HepG2 (cell line): ENCODE results near the gene SLC6A12. TPM values are rescaled to one million over a fixed set of nuclear protein-coding genes. Genes with fewer than 3 reads are reported as not detected.
A peak's percentile ranks its signal among the peaks of the same experiment; 100 is the strongest.

Source experiments
- AGO2 ChIP-seq: fragments of 200-400 bp; formaldehyde crosslinking; optimal IDR thresholded peaks from 2 replicates; pipeline ENCODE3; 2017; ENCODE audit warnings: mild to moderate bottlenecking, low read depth, low read length, moderate library complexity
- ATF5 ChIP-seq: sonication (generic); formaldehyde crosslinking; IDR thresholded peaks from 2 replicates; pipeline ENCODE4 v1.4.0; 2020; ENCODE audit warnings: mild to moderate bottlenecking, low read depth, missing genetic modification reagents
- BORCS8-MEF2B ChIP-seq: sonication (generic); formaldehyde crosslinking; IDR thresholded peaks from 2 replicates; pipeline ENCODE4 v1.8.0; 2022; ENCODE audit warnings: mild to moderate bottlenecking, missing genetic modification reagents
- CHD4 ChIP-seq: fragments of 200-600 bp; sonication (generic); IDR thresholded peaks from 2 replicates; pipeline ENCODE4 v1.7.0; 2017; ENCODE audit warnings: mild to moderate bottlenecking, low read length, borderline replicate concordance
- CREB1 ChIP-seq, 2 experiments: fragments of 450-650 bp in 1 of 2; IDR thresholded peaks; 2 replicates each; pipeline ENCODE4 v1.6.1; 2016 to 2017; ENCODE audit warnings: control low read depth in 1 of 2, mild to moderate bottlenecking in 1 of 2, missing compliant biosample characterization in 1 of 2, missing genetic modification characterization in 1 of 2
- DNMT1 ChIP-seq: sonication (generic); formaldehyde crosslinking; IDR thresholded peaks from 2 replicates; pipeline ENCODE4 v1.5.1; 2020; ENCODE audit warnings: mild to moderate bottlenecking, missing genetic modification reagents
- HBP1 ChIP-seq: IDR thresholded peaks from 2 replicates; pipeline ENCODE4 v1.6.1; 2016; ENCODE audit warnings: low read depth, control low read depth
- HHEX ChIP-seq: IDR thresholded peaks from 2 replicates; pipeline ENCODE4 v1.6.1; 2016; ENCODE audit warnings: control low read depth
- HNF4A ChIP-seq: sonication (generic); formaldehyde crosslinking; IDR thresholded peaks from 2 replicates; pipeline ENCODE4 v1.4.0; 2020; ENCODE audit warnings: missing genetic modification reagents
- IKZF5 ChIP-seq: IDR thresholded peaks from 2 replicates; pipeline ENCODE4 v1.6.1; 2018; ENCODE audit warnings: missing genetic modification reagents, mild to moderate bottlenecking, missing compliant biosample characterization
- NFKB2 ChIP-seq: sonication (generic); formaldehyde crosslinking; IDR thresholded peaks from 2 replicates; pipeline ENCODE4 v1.4.0; 2020; ENCODE audit warnings: missing genetic modification reagents, borderline replicate concordance
- PAXIP1 ChIP-seq: sonication (generic); formaldehyde crosslinking; conservative IDR thresholded peaks from 2 replicates; pipeline ENCODE4 v1.4.0; 2020; ENCODE audit warnings: mild to moderate bottlenecking, missing genetic modification reagents, moderate library complexity
- RBAK ChIP-seq: sonication (generic); formaldehyde crosslinking; IDR thresholded peaks from 2 replicates; pipeline ENCODE4 v1.5.1; 2020; ENCODE audit warnings: mild to moderate bottlenecking, missing genetic modification reagents
- TARDBP ChIP-seq: sonication (generic); formaldehyde crosslinking; IDR thresholded peaks from 2 replicates; pipeline ENCODE4 v1.8.0; 2022; ENCODE audit warnings: mild to moderate bottlenecking, missing genetic modification reagents
- ZIK1 ChIP-seq: sonication (generic); formaldehyde crosslinking; IDR thresholded peaks from 2 replicates; pipeline ENCODE4 v1.5.0; 2020; ENCODE audit warnings: mild to moderate bottlenecking, low read depth, missing genetic modification reagents, borderline replicate concordance
- ZNF292 ChIP-seq: sonication (generic); formaldehyde crosslinking; IDR thresholded peaks from 2 replicates; pipeline ENCODE4 v1.8.1; 2022; ENCODE audit warnings: mild to moderate bottlenecking, low read depth, missing genetic modification reagents, borderline replicate concordance
- ZNF354B ChIP-seq: sonication (generic); formaldehyde crosslinking; IDR thresholded peaks from 2 replicates; pipeline ENCODE4 v1.8.0; 2022; ENCODE audit warnings: mild to moderate bottlenecking, missing genetic modification reagents
- ZNF44 ChIP-seq: sonication (generic); formaldehyde crosslinking; IDR thresholded peaks from 2 replicates; pipeline ENCODE4 v1.5.1; 2020; ENCODE audit warnings: mild to moderate bottlenecking, missing genetic modification reagents
- ZNF574 ChIP-seq: sonication (generic); formaldehyde crosslinking; IDR thresholded peaks from 2 replicates; pipeline ENCODE4 v1.4.0; 2020; ENCODE audit warnings: missing genetic modification reagents
- ZNF644 ChIP-seq: IDR thresholded peaks from 2 replicates; pipeline ENCODE4 v1.6.1; 2016; ENCODE audit warnings: low read depth
- polyA plus RNA-seq, 8 experiments: library from polyadenylated mRNA; depleted of rRNA in 3 of 8; stranded (reverse) in 7 of 8; unstranded in 1 of 8; fragments of >200 nt; fragmentation: Illumina TruSeq in 4 of 8; extraction: Trizol in 4 of 8; gene quantifications; 2 replicates each; pipeline versions ENCODE4 v1.2.1 to v1.2.3, GENCODE V29; 2011 to 2016; ENCODE audit warnings: low read depth in 4 of 8, missing spikeins in 1 of 8, mixed read lengths in 1 of 8; ENCODE audit not compliant: insufficient read depth in 1 of 8
- total RNA-seq, 5 experiments: library from RNA; depleted of rRNA; stranded (reverse); fragments of >200 nt; fragmentation: Illumina TruSeq; extraction: Trizol; gene quantifications; 2 replicates each; pipeline ENCODE4 v1.2.3, GENCODE V29; 2016; ENCODE audit warnings: low read depth in 1 of 5

The SLC6A12 gene
- total and polyA plus RNA-seq, 2 of the 13 experiments (the other 11 are each of a cell fraction or from before 2014, with no cell fraction given), result 3.7 to 18.8 TPM

- TF ChIP-seq IKZF5 (CRISPR knock-in tag) (no peak), ZNF574 (no peak), CHD4 (no peak), PAXIP1 (CRISPR knock-in tag) (0 out of 2 replicates have a peak, but pooled peaks have one; percentile 23), BORCS8-MEF2B (no peak), NFKB2 (peak; percentile 44; the same call in 1 of the 2 replicates), HNF4A (CRISPR knock-in tag) (peak; percentile 86), TARDBP (CRISPR knock-in tag) (peak; percentile 21; the same call in 1 of the 2 replicates), CREB1 (IDR thresholded peaks at IDR 0.05) (no peak), CREB1 (CRISPR knock-in tag; IDR thresholded peaks at IDR 0.05) (no peak), AGO2 (no peak), ATF5 (no peak), ZNF644 (peak; percentile 53; the same call in 1 of the 2 replicates), DNMT1 (CRISPR knock-in tag) (no peak), HHEX (no peak), ZNF292 (CRISPR knock-in tag) (peak; percentile 59; the same call in 1 of the 2 replicates), ZNF44 (CRISPR knock-in tag) (no peak), ZNF354B (CRISPR knock-in tag) (no peak), HBP1 (CRISPR knock-in tag) (no peak), RBAK (no peak), ZIK1 (CRISPR knock-in tag) (no peak)
These were observed 69.8 kb downstream of the SLC6A12 start (continued) for GRCh38 chr12:143964-144649.
